H9 (cell line): Measurements from ENCODE around the gene GYG1. TPM values are rescaled to one million over a fixed set of nuclear protein-coding genes. Genes with fewer than 3 reads are reported as not detected.

ENCODE experiments used
- DNase-seq: peaks from one replicate; pipeline ENCODE4 v3.0.0-alpha.2; 2017
- H2AFZ ChIP-seq: one replicate; pipeline ENCODE4 v1.6.1; 2013; ENCODE audit warnings: mild to moderate bottlenecking, low read length, control low read depth, moderate library complexity
- H2AK5ac ChIP-seq: 2 replicates; pipeline ENCODE4 v1.6.1; 2013; ENCODE audit warnings: low read length, control low read depth, mixed read lengths; ENCODE audit not compliant: insufficient read length
- H2BK120ac ChIP-seq: one replicate; pipeline ENCODE4 v1.6.1; 2013; ENCODE audit warnings: low read depth, mild to moderate bottlenecking, low read length, control low read depth, inconsistent platforms; ENCODE audit not compliant: poor library complexity, severe bottlenecking
- H2BK12ac ChIP-seq: 2 replicates; pipeline ENCODE4 v1.6.1; 2013; ENCODE audit warnings: low read length, control low read depth, mixed read lengths, low read depth; ENCODE audit not compliant: insufficient read length
- H2BK15ac ChIP-seq: 2 replicates; pipeline ENCODE4 v1.6.1; 2013; ENCODE audit warnings: low read depth, low read length, control low read depth
- H2BK20ac ChIP-seq: one replicate; pipeline ENCODE4 v1.6.1; 2013; ENCODE audit warnings: low read depth, mild to moderate bottlenecking, low read length, control low read depth, inconsistent platforms; ENCODE audit not compliant: poor library complexity, severe bottlenecking
- H2BK5ac ChIP-seq: 2 replicates; pipeline ENCODE4 v1.6.1; 2013; ENCODE audit warnings: low read length, control low read depth, mixed read lengths; ENCODE audit not compliant: insufficient read length
- H3K14ac ChIP-seq: 2 replicates; pipeline ENCODE4 v1.6.1; 2013; ENCODE audit warnings: low read length, control low read depth; ENCODE audit not compliant: insufficient read depth
- H3K18ac ChIP-seq: 2 replicates; pipeline ENCODE4 v1.6.1; 2013; ENCODE audit warnings: low read depth, mild to moderate bottlenecking, mixed read lengths, low read length, control low read depth; ENCODE audit not compliant: insufficient read length
- H3K23ac ChIP-seq: 2 replicates; pipeline ENCODE4 v1.6.1; 2013; ENCODE audit warnings: low read length, control low read depth, mixed read lengths, low read depth; ENCODE audit not compliant: insufficient read length
- H3K23me2 ChIP-seq: 2 replicates; pipeline ENCODE4 v1.6.1; 2013; ENCODE audit warnings: low read depth, mild to moderate bottlenecking, mixed read lengths, low read length, control low read depth; ENCODE audit not compliant: insufficient read length, poor library complexity, severe bottlenecking
- H3K27ac ChIP-seq: 2 replicates; pipeline ENCODE4 v1.5.1; 2013; ENCODE audit warnings: low read length, control low read depth, mixed read lengths, low read depth; ENCODE audit not compliant: insufficient read length
- H3K27me3 ChIP-seq: 2 replicates; pipeline ENCODE4 v1.6.1; 2013; ENCODE audit warnings: low read length, control low read depth, inconsistent platforms; ENCODE audit not compliant: insufficient read depth
- H3K4ac ChIP-seq: 2 replicates; pipeline ENCODE4 v1.6.1; 2013; ENCODE audit warnings: low read depth, mild to moderate bottlenecking, control low read depth, inconsistent platforms, low read length, moderate library complexity
- H3K4me1 ChIP-seq: 2 replicates; pipeline ENCODE4 v1.6.1; 2013; ENCODE audit warnings: low read length, control low read depth, inconsistent platforms; ENCODE audit not compliant: insufficient read depth
- H3K4me2 ChIP-seq: 2 replicates; pipeline ENCODE4 v1.6.1; 2013; ENCODE audit warnings: low read length, control low read depth, mixed read lengths; ENCODE audit not compliant: insufficient read length, insufficient read depth
- H3K56ac ChIP-seq: 2 replicates; pipeline ENCODE4 v1.6.1; 2013; ENCODE audit warnings: low read depth, mild to moderate bottlenecking, mixed read lengths, low read length, control low read depth; ENCODE audit not compliant: insufficient read length
- H3K79me1 ChIP-seq: 2 replicates; pipeline ENCODE4 v1.6.1; 2013; ENCODE audit warnings: low read depth, mild to moderate bottlenecking, moderate library complexity, low read length, control low read depth, inconsistent platforms; ENCODE audit not compliant: insufficient read depth, poor library complexity, severe bottlenecking
- H3K79me2 ChIP-seq: 2 replicates; pipeline ENCODE4 v1.6.1; 2013; ENCODE audit warnings: low read length, control low read depth, inconsistent platforms; ENCODE audit not compliant: insufficient read depth
- H3K9ac ChIP-seq: 2 replicates; pipeline ENCODE4 v1.6.1; 2013; ENCODE audit warnings: low read length, control low read depth, mixed read lengths; ENCODE audit not compliant: insufficient read length; ENCODE audit errors: extremely low read depth
- H3K9me3 ChIP-seq: one replicate; pipeline ENCODE4 v1.6.1; 2013; ENCODE audit warnings: low read depth, low read length, inconsistent platforms; ENCODE audit not compliant: control insufficient read depth
- H3T11ph ChIP-seq: one replicate; pipeline ENCODE4 v1.6.1; 2013; ENCODE audit warnings: mild to moderate bottlenecking, low read length, control low read depth, inconsistent platforms
- H4K20me1 ChIP-seq: one replicate; pipeline ENCODE4 v1.6.1; 2013; ENCODE audit not compliant: control insufficient read depth, insufficient read length, insufficient read depth
- H4K5ac ChIP-seq: 2 replicates; pipeline ENCODE4 v1.6.1; 2013; ENCODE audit warnings: low read depth, mild to moderate bottlenecking, mixed read lengths, low read length, control low read depth; ENCODE audit not compliant: insufficient read length
- H4K8ac ChIP-seq: replicated peaks from 2 replicates; pipeline ENCODE4 v1.6.1; 2013; ENCODE audit warnings: low read length, control low read depth, mixed read lengths, low read depth; ENCODE audit not compliant: insufficient read length
- H4K91ac ChIP-seq: 2 replicates; pipeline ENCODE4 v1.6.1; 2013; ENCODE audit warnings: low read depth, mild to moderate bottlenecking, moderate library complexity, mixed read lengths, low read length, control low read depth; ENCODE audit not compliant: insufficient read length
- H3K27ac Mint-ChIP-seq, 3 experiments: 2 replicates in 2 of 3; 3 replicates in 1 of 3; pipeline ENCODE4 v1.8.0; 2020 to 2021; ENCODE audit warnings: mixed read lengths in 3 of 3, mild to moderate bottlenecking in 1 of 3, moderate library complexity in 1 of 3
- H3K27me3 Mint-ChIP-seq: 2 replicates; pipeline ENCODE4 v1.8.0; 2021; ENCODE audit warnings: low read depth, mild to moderate bottlenecking, moderate library complexity, mixed read lengths
- H3K36me3 Mint-ChIP-seq, 3 experiments: 2 replicates in 2 of 3; 3 replicates in 1 of 3; pipeline ENCODE4 v1.8.0; 2020 to 2021; ENCODE audit warnings: low read depth in 3 of 3, mixed read lengths in 3 of 3; ENCODE audit not compliant: insufficient read depth in 1 of 3
- H3K4me1 Mint-ChIP-seq, 2 experiments: 2 replicates each; pipeline ENCODE4 v1.8.0; 2020; ENCODE audit warnings: mixed read lengths in 2 of 2
- H3K4me3 Mint-ChIP-seq, 2 experiments: 2 replicates in 1 of 2; 3 replicates in 1 of 2; pipeline ENCODE4 v1.8.0; 2020 to 2021; ENCODE audit warnings: mild to moderate bottlenecking in 2 of 2, mixed read lengths in 2 of 2, moderate library complexity in 1 of 2
- H3K9me3 Mint-ChIP-seq, 2 experiments: 2 replicates in 1 of 2; 3 replicates in 1 of 2; pipeline ENCODE4 v1.8.0; 2020; ENCODE audit warnings: mild to moderate bottlenecking in 2 of 2, mixed read lengths in 2 of 2, moderate library complexity in 1 of 2
- WGBS: extraction: QIAGEN DNeasy Blood & Tissue Kit; methylation state at CpG from one replicate; pipeline ENCODE4 v1.1.7; 2013; ENCODE audit warnings: missing lambda C conversion rate, low lambda C conversion rate, mixed read lengths; ENCODE audit not compliant: insufficient read length; ENCODE audit errors: extremely low coverage; 5-methylcytosine and 5-hydroxymethylcytosine counted together
- total RNA-seq: library from RNA; stranded (reverse); gene quantifications from 2 replicates; pipeline ENCODE4 v1.2.1, GENCODE V29; 2021
- TF ChIP-seq, protein P1 (sequence below): fragments of 200-600 bp; sonication (generic); conservative IDR thresholded peaks from 3 replicates; pipeline ENCODE4 v1.8.0; 2021; ENCODE audit warnings: antibody characterized with exemption, mild to moderate bottlenecking

Gene GYG1
- total RNA-seq, 1 experiment from 2014 or later = 31.5 TPM

- WGBS = no CpG with 5 or more reads among the region's 9 CpGs
- Histone ChIP-seq H2BK20ac (no peak overlapping the region), H3K79me2 (no peaks in the 10 kb centered on the region), H3K27me3 (no peaks in the 10 kb centered on the region), H4K91ac (no peak overlapping the region), H3K23ac (no peak overlapping the region), H2BK12ac (no peak overlapping the region), H2BK5ac (no peak overlapping the region), H3K14ac (no peak overlapping the region), H3K4me2 (no peak overlapping the region), H2BK15ac (no peak overlapping the region), H3K56ac (no peak overlapping the region), H3K18ac (no peak overlapping the region), H2AFZ (no peak overlapping the region), H3K4me1 (peaks cover 17% of the 10 kb centered on the region; the same call in 1 of the 2 replicates), H2BK120ac (no peak overlapping the region), H3T11ph (no peak overlapping the region), H4K8ac (no peak overlapping the region), H4K5ac (no peak overlapping the region), H3K9me3 (no peaks in the 10 kb centered on the region), H4K20me1 (no peaks in the 10 kb centered on the region), H3K9ac (no peak overlapping the region), H2AK5ac (no peak overlapping the region), H3K4ac (no peak overlapping the region), H3K23me2 (no peaks in the 10 kb centered on the region), H3K79me1 (no peaks in the 10 kb centered on the region), H3K27ac (no peak overlapping the region)
- Mint-ChIP-seq H3K4me1 (peaks cover 38 to 39% of the 10 kb centered on the region in 2 experiments), H3K36me3 (peaks cover 8 to 20% (median 20%) of the 10 kb centered on the region in 3 experiments; a peak in 6 of 7 replicates), H3K4me3 (no peak overlapping the region), H3K27me3 (no peaks in the 10 kb centered on the region), H3K9me3 (no peaks in the 10 kb centered on the region), H3K27ac (no peak overlapping the region; a peak in 1 of 7 replicates)
- DNase-seq = no peak
- TF ChIP-seq, protein P1, sequence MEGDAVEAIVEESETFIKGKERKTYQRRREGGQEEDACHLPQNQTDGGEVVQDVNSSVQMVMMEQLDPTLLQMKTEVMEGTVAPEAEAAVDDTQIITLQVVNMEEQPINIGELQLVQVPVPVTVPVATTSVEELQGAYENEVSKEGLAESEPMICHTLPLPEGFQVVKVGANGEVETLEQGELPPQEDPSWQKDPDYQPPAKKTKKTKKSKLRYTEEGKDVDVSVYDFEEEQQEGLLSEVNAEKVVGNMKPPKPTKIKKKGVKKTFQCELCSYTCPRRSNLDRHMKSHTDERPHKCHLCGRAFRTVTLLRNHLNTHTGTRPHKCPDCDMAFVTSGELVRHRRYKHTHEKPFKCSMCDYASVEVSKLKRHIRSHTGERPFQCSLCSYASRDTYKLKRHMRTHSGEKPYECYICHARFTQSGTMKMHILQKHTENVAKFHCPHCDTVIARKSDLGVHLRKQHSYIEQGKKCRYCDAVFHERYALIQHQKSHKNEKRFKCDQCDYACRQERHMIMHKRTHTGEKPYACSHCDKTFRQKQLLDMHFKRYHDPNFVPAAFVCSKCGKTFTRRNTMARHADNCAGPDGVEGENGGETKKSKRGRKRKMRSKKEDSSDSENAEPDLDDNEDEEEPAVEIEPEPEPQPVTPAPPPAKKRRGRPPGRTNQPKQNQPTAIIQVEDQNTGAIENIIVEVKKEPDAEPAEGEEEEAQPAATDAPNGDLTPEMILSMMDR = no peak
Measured at GRCh38 chr3:149016669-149017541, 25.6 kb downstream of the GYG1 start.
